ENCODE results near the gene LRP1-AS.
A peak's percentile ranks its signal among the peaks of the same experiment; 100 is the strongest.

The LRP1-AS gene

DNA sequence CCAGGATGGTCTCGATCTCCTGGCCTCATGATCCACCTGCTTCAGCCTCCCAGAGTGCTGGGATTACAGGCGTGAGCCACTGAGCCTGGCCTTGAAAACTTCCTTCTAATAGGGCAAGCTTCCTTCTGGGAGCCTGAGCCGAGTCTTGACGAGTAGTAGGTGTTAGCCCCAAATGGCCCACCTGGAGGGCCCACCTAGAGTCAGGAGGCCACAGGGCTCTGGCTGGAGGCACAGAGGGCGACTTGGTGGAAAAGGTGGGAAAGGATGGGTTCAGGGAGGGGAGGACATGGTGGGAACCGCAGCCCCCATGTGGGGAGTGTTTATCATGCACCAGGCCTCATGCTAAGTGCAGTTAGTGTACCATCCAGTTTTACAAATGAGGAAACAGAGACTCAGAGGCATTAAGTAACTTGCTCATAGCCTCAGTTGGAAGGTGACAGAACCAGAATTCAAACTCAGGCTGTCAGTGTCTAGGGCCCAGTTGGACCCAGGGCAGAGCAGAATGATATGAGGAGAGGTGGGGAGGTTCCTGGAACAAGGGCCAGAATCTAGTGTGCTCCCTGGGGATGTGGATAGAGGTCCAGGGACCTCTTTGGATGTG lies 3.1 kb upstream of the LRP1-AS start:
- TF ChIP-seq, protein P1, sequence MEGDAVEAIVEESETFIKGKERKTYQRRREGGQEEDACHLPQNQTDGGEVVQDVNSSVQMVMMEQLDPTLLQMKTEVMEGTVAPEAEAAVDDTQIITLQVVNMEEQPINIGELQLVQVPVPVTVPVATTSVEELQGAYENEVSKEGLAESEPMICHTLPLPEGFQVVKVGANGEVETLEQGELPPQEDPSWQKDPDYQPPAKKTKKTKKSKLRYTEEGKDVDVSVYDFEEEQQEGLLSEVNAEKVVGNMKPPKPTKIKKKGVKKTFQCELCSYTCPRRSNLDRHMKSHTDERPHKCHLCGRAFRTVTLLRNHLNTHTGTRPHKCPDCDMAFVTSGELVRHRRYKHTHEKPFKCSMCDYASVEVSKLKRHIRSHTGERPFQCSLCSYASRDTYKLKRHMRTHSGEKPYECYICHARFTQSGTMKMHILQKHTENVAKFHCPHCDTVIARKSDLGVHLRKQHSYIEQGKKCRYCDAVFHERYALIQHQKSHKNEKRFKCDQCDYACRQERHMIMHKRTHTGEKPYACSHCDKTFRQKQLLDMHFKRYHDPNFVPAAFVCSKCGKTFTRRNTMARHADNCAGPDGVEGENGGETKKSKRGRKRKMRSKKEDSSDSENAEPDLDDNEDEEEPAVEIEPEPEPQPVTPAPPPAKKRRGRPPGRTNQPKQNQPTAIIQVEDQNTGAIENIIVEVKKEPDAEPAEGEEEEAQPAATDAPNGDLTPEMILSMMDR (IDR thresholded peaks at IDR 0.05): no peak
- intact Hi-C loops (cut with DNase I; ENCODE audit: low total_unique reads): no loop called here
- no peak for DNase-seq

DNA sequence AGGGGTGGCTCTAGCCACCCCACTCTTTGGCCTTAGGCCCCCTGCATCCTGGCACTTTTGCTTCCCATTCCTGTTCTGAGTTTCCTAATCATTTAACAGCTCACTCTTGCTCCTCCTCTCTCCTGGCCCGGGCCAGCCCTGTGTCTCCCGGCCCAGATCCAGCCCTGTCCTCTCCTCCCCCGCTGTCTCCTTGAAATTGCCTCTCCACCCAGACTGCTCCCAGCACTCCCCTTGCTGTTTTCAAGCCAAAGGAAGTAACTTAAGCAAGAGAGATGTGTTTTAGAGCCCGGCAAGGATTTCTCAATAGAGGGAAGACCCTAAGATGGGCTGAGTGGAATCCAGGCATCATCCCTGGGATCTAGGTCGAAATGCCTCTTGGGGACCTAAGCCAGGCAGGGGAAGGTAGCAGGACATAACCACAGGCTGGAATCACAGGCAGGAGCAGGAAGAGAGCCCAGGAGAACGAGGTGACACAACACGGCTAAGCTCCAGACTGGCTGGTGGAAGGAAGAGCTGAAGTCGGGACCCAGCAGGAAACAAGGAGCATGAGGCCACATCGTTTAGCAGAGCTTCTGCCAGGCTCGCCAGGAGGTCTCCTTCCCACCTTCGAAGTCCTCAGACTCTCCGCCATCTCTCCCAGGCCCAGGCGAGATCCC lies 2.0 kb upstream of the LRP1-AS start:
- TF ChIP-seq, protein P1 (IDR thresholded peaks at IDR 0.05): no peak
- peak overlapping the region; percentile 73 to 85 for H3K27ac ChIP-seq
- peaks cover 4 to 97% (median 90%) of the 10 kb centered on the region in 4 donors for H3K4me1 ChIP-seq
- H3K4me3 ChIP-seq: no peak overlapping the region
- H3K9me3 ChIP-seq: no peaks in the 10 kb centered on the region
- H3K27me3 ChIP-seq: no peaks in the 10 kb centered on the region
- DNase-seq: peak; percentile 90 to 94
- intact Hi-C loops (cut with DNase I; ENCODE audit: low total_unique reads): no loop called here
- peaks cover 26 to 47% (median 43%) of the 10 kb centered on the region in 3 donors for H3K36me3 ChIP-seq

More for the DNA sequence above, 3.1 kb upstream of the LRP1-AS start:
- H3K27me3 ChIP-seq: no peaks in the 10 kb centered on the region
- H3K4me1 ChIP-seq: peaks cover 4 to 91% (median 83%) of the 10 kb centered on the region in 4 donors
- peaks cover 26 to 47% (median 43%) of the 10 kb centered on the region in 3 donors for H3K36me3 ChIP-seq
- H3K9me3 ChIP-seq: no peaks in the 10 kb centered on the region
- H3K4me3 ChIP-seq: no peak overlapping the region
- H3K27ac ChIP-seq: peak overlapping the region; percentile 73 to 85

DNA sequence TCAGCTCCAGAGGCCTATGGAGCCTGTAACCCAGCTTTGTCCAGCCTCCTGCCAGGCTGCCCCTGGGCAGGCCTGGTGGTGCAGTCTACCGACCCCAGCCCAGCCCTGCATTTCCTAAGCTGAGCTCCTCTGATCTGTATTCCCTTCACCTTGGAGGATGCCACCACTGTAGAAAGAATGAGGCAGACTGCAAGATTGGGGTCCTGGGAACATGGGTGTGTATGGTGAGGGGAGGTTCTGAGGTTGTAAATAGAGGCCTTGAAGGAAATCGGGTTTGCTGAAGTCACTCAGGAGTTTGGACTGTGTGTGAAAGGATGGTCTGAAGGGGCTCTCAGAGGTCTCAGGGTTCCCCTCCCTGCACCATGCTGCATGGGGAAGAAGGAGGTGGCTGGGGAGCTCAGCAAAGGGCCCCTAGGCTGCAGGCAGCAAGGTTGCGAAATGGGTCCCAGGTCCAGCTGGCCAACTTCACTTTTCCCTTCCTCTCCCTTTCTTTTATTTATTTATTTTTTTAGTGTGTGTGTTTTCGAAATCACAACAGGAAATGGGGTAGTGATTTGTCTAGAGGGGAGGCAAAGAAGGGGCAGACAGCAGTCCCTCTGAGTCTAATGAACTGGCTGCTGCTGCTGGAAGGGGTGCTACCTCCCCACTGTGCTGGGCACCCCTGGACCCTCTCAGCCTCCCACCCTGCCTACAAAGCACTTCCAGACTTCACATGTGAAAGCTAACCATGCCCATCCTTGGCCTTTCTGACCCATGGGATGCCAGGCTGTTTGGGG lies 1.2 kb upstream of the LRP1-AS start:
- TF ChIP-seq, protein P1 (IDR thresholded peaks at IDR 0.05): no peak
- peak overlapping the region; percentile 73 to 85 for H3K27ac ChIP-seq
- H3K9me3 ChIP-seq: no peaks in the 10 kb centered on the region
- peaks cover 4 to 91% (median 88%) of the 10 kb centered on the region in 4 donors for H3K4me1 ChIP-seq
- peak; percentile 87 to 90 for DNase-seq
- intact Hi-C loops (cut with DNase I; ENCODE audit: low total_unique reads): no loop called here
- H3K36me3 ChIP-seq: peaks cover 26 to 48% (median 43%) of the 10 kb centered on the region in 3 donors
- H3K4me3 ChIP-seq: no peak overlapping the region
- H3K27me3 ChIP-seq: no peaks in the 10 kb centered on the region

DNA sequence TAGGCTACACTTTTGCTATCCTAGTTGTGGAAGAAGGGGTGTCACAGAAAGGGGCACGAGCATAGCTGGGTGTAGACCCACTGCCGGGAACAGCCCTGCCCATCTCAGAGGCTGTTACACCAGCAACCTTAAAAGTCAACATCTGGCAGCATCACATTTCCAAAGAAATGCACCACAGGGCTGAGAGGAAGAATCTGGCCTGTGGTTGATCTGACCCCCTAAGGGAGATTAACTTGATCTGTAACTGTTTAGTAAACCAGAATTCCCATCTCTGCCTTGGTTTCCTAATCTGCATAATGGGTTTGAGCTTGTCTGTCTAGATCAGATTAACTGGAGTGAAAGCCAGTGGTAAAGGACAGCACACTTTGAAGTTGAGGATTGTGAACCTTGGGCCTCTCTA lies 1.3 kb downstream of the LRP1-AS start:
- H3K4me1 ChIP-seq: peaks cover 4 to 86% (median 66%) of the 10 kb centered on the region in 4 donors
- H3K27ac ChIP-seq: peak overlapping the region; percentile 73 to 85
- H3K9me3 ChIP-seq: no peaks in the 10 kb centered on the region
- intact Hi-C loops (cut with DNase I; ENCODE audit: low total_unique reads): no loop called here
- H3K27me3 ChIP-seq: no peaks in the 10 kb centered on the region
- H3K36me3 ChIP-seq: peaks cover 52 to 70% (median 67%) of the 10 kb centered on the region in 3 donors
- DNase-seq: no peak
- H3K4me3 ChIP-seq: no peak overlapping the region
- TF ChIP-seq, protein P1 (IDR thresholded peaks at IDR 0.05): no peak

DNA sequence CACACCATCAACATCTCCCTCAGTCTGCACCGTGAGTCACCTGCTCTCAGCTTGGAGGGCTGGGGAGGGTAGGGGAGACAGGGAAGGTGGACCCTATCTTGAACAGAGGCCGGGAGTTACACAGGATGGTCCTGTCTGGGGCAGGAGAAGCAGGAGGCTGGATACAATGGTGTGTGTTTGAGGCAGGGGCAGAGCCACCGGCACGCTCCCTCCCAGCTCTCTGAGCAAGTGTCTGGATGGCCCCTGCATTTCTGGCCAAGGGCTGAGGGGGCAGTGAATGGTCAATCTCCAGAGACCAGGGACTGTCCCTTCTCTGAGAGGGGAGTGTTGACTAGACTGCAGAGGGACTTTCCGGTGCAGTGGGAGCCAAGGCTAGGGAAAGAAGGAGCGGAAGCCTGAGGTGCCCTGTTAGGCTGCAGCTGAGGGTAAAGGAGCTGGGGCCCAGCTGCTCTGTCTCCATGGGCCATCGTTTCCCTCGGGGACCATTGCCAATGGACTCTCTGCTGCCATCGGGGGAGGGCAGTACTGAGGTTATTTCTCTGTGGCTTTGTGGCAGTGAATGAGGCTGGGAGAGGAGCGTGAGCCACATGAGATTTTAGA lies 1.9 kb downstream of the LRP1-AS start:
- DNase-seq: no peak
- H3K4me3 ChIP-seq: no peak overlapping the region
- intact Hi-C loops (cut with DNase I; ENCODE audit: low total_unique reads): no loop called here
- TF ChIP-seq, protein P1 (IDR thresholded peaks at IDR 0.05): no peak
- peaks cover 57 to 72% (median 70%) of the 10 kb centered on the region in 3 donors for H3K36me3 ChIP-seq
- H3K27me3 ChIP-seq: no peaks in the 10 kb centered on the region
- peaks cover 4 to 81% (median 61%) of the 10 kb centered on the region in 4 donors for H3K4me1 ChIP-seq
- H3K9me3 ChIP-seq: no peaks in the 10 kb centered on the region
- H3K27ac ChIP-seq: peak overlapping the region; percentile 73 to 85
